HG02884 (cell line): Measurements from ENCODE around the gene CEND1.

ENCODE experiments used
- ATAC-seq: cut with Tn5 transposase; IDR thresholded peaks from one replicate; pipeline ENCODE4 v1.9.1; 2021; ENCODE audit warnings: mild to moderate bottlenecking, moderate library complexity; ENCODE audit not compliant: unreplicated experiment

The CEND1 gene

DNA sequence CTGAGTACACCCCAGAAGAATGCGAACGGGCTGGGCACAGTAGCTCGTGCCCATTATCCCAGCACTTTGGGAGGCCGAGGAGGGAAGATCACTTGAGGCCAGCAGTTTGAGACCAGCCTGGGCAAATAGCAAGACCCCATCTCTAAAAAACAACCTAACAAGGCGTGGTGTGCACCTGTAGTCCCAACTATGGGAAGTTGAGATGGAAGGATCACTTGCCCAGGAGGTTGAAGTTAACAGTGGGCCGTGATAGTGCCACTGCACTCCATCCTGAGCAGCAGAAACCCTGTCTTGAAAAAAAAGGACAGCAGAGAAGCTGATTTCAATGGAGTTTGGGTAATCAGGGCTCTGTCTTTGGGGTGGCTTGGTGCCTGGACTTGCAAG is 23.2 kb upstream of the CEND1 start:
- ATAC-seq: no peak

DNA sequence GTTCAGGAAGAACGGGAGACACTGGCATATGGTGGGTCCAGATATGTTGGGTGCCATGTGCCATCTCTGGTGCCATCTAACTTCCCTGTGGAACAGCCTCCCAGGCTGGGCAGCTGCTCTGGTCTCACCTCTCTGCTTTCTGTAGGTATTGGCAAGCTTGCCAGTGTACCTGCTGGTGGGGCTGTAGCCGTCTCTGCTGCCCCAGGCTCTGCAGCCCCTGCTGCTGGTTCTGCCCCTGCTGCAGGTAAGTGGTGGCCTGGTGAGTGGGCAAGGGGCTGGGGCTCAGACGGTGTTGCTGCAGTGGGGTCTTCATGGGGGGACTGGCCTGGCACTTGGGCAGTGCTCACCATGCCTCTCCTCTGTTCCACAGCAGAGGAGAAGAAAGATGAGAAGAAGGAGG is 22.5 kb upstream of the CEND1 start:
- ATAC-seq: no peak

DNA sequence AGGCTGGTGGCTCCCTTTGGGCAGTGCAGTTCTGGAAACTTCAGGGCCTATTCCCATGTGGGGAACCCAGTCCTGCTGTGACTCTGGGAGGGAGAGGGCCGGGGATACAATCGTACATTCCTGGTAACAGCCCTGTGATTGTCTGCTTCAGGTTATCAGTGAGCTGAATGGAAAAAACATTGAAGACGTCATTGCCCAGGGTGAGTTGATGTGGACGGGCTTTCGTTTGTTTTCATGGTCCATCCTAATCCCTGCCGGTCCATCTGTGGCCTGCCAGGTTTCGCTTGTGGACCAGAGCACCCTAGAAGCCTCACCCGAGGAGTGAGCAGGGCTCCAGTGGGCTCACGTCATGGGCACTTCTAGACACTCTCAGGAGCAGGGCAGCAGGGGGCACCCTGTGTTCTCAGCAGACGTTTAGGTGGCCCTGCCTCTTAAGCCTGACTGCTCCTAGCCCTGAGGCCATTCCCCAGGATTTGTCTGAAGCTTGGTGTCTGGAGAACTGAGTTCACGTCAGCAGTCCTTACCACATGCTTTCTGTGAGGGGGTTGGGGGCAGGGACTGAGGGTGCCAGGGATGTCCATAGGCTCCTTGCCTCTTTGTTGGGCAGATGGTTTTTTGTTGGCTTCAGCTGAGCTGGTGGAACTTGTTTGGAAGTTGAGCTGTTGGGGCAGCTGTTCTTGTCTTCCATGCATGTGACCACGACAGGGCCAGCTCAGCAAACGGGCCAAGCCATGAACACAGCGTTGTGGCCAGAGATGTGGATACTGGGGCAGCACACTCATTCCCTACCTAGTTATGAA is 21.8 kb upstream of the CEND1 start:
- no peak for ATAC-seq

DNA sequence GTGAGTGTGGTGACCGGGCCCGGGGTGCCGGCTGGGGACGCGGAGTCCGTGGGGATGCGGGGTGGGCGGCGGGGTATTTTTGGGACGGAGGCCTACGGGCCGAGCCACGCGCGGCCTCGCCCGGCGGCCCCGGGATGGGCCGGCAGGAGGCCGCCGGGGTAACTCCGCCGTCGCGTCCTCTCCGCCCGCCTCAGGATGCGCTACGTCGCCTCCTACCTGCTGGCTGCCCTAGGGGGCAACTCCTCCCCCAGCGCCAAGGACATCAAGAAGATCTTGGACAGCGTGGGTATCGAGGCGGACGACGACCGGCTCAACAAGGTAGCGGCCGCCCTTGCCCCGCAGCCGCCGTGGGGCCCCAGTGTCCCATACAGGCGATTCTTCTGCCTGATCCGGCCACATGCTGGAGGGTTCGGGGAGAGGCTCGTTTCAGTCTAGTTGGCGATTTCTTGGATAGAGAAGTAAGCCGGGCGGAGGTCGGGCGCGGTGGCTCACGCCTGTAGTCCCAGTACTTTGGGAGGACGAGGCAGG is 20.2 kb upstream of the CEND1 start:
- ATAC-seq: peak; percentile 8

DNA sequence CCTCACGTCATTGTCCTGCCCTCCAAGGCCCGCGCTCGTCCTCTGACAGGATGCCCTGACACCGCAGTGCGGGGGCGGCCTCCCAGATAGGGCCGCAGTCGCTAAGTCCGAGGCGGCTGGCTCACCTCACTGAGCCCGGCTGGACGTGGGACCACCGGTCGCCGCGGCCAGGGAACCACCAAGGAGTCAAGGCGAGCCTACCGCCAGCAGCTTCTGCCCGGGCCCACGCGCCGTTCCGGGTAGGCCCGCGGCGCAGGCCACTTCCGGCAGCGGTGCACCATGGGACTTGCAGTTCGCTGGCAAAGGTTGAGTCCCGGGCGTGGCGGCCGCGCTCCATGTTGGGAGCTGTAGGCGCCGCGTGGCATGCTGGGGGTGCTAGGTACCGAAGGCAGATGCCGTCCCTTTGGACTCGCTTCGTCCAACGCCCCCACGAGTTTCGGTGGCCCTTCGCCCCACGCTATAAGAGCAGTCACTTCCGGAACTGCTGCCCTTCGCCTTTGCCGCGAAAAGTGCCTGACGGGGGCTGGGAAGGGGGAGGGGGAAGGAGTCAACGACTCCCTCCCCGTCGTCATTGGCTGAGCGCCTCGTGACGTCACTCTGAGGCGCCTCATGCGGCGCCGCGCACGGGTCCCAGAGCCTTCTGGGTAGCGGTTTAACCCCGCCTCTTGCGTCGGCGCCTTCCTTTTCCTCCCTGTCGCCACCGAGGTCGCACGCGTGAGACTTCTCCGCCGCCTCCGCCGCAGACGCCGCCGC is 19.6 kb upstream of the CEND1 start, which contains the start of gene RPLP2:
RPLP2 (plus strand) TSS at position 681 of the 753 bp plus-strand sequence. CDS start 268 bp downstream, outside the sequence.
- ATAC-seq: peak; percentile 59

DNA sequence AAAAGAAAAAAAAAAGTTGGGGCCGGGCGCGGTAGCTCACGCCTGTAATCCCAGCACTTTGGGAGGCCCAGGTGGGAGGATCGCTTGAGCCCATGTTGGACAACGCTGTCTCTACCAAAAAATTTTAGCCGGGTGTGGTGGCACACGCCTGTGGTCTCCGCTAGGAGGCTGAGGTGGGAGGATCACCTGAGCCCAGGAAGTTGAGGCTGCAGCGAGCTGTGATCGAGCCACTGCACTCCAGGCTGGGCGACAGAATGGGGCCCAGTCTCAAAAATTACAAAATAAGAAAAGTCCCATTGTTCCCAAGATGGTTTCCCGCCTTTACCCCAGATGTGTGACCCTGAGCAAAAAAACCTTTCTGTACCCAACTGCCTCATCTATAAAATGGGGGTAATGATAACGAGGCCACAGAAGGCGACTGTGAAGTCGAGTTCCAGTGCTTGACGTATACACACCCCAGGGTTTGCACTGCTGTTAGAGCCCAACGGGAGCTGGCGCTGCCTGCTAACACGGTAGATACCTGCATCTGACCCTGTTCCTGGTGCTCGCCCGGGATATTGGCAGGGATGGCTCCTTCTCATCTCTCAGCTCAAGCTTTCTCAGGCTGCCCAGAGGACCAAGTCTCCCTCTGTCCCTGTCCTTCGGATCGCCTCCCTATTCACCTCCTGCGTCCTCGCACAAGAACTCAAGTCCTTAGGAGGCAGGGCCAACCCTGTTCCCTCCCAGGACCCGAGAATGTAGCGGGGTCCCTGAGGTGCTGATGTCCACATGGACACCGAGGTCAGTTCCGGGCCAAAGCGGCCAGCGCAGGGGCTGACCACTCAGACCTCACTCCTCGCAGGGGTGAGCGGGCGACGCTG is 18.8 kb upstream of the CEND1 start:
- ATAC-seq: no peak

DNA sequence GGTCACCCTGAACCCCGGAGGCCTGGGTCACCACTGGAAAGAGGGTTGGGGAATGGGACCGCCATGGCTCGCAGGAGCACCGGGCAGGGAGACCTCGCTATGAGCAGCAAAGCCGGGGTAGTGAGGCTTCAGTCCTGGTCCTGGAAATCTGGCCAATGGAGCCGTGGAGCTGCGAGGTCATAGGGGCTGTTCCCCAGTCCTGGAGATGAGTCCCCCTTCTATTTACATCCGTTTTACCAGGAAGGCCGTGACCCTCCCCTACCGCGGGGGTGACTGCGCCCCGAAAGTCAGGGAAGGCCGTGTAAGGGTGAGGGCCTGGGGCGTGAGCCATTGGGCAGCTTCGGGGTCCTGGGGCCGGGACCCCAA is 14.7 kb upstream of the CEND1 start:
- ATAC-seq: no peak

DNA sequence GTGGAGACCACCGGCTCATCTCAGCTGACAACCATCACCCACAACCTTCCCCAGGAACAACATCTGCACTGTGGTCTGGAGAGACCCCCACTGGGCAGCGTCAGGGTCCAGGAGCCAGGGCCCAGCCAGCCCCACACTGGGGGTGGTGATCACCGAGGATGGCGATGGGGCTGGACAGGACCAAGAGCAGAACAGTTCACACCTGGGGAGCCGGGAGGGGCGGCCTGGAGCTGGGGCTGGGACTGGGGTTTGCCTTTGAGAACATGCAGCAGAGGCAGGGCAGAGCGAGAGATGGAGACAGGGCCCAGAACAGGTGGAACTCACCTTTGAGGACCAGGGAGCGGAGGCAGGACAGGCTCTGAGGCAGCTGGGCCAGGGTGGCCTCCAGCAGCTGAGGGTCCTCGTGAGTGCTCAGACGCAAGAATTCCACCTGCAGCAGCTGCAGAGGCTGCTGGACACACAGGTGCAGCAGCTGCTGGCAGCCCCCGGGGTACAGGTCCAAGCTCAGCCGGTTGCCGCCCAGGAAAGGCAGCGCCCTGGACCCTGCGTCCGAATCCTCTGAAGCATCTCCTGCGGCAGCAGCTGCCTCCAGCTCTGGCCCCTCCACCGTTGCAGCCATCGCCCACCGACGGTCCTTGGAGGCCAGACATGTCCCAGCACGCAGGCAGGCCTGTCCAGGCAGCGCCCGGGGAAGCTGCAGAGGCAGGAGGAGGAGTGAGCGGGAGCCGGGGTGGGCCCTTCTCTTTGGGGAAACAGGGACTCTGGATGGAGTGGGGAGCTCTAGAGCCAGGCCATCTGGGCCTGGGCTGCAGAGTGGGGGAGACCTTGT is 14.1 kb upstream of the CEND1 start:
- ATAC-seq: no peak

DNA sequence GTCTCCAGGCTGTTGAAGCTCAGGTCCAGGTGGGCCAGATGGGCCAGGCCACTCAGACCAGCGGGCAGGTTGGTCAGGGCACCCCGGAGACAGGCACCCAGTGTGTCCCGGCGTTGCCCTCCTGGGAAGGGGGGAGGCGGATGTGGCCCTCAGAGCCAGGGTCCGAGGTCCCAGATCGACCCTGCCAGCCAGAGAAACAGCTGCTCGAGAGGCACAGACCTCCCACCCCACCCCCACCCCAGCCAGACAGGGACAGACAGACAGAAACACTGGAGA is 13.5 kb upstream of the CEND1 start:
- ATAC-seq: no peak

DNA sequence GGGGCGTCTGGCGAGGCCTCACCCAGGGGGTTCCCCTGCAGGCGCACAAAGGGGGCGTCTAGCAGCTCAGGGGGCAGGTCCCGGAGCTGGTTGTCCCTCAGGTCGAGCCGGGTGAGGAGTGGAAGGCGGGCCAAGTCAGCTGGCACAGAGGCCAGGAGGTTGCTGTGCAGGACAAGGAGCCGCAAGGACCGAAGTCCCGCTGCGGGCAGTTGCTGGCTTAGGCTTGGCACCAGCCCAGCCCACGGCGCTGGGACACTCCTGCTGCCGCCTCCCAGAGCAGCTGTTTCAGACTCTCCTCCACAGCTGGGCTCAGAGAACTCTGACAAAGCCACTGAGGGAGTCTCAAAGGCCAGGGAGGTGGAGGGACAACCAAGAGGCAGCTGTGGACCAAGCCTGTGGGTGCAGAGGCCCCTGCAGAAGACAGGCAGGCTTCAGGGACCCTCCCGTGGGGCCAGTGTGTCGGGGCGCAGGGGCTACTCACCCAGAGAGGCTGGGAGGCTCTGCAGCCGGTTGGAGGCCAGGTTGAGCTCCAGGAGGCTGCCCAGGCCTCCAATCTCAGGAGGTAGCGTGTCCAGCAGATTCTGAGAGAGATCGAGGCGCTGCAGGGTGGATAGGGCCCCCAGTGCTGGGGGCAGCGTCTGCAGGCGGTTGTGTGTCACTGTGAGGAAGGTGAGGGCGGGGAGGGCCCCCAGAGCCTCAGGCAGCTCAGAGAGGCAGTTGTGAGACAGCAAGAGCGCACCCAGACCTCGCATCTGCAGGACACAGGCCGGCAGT is 13.0 kb upstream of the CEND1 start:
- ATAC-seq: no peak

DNA sequence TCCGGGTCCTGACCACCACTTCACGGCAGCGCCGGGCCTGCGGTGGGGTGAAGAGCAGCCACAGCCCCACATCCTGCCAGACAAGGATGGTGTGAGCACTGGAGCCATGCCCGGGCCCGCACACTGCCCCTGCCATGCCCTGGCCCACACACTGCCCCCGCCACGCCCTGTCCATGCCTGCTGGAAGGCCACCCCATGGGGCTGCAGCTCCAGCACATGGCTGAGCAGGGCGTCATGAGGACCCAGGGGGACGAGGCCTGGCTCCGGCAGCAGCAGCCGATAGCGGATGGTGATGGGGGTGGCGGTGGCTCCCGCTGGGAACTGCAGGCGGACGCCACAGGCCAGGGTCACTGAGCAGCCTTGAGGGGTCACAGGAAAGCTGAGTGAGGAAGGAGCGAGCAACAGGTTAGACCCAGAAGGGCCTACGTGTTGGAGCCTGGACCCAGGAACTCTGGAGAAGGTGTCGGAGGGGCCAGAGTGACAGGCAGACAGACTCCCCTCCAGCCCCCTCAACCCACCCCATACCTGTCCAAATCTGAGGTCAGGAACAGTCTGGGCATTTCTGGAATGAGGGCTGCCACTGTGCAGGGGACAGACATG is 12.2 kb upstream of the CEND1 start:
- no peak for ATAC-seq

DNA sequence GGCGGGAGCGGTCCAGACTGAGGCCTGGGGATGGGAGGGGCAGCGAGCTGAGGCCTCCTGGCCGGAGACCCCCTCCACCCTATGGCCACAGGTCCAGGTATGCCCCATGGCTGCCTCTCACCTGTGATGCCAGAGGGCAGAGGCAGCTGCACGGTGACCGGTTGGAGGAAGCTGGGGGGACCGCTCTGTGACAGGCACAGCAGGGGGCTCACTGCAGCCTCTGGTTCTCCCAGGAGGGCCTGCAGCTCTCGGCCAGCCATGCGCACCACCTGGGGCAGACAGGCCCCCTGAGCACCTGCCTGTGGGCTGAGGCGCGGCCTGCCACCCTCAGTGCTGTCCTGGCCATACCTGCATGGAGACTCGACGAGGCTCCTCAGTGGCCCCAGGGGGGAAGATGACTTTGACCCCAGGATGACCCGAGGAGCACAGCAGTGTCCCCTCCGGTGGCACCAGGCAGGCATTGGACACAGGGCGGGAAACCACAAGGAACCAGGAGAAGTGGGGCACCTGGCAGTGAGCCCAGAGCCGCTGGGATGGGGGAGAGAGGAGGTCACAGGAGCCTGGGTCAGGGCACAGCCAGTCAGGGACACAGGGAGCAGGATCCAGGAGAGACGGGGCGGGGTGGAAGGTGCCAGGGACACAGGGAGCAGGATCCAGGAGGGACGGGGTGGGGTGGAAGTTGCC is 11.3 kb upstream of the CEND1 start:
- ATAC-seq: no peak

DNA sequence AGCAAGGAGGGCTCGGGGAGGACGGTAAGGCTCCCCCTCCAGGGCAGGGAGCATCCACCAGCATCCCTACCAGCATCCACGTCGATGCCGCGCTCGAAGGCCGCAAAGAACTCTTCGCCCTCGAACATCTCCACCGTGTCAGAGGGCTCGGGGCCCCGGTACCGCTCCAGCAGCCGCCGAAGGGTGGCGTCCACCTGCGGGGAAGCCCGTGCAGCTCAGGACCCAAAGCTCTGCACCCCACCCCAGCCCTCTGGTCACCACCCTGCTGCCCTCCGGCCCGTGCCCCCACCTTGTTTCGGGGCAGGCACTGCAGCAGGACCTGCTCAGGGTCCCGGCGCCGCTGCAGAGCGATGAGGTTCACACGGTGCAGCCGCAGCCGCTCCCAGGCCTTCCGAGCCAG is 10.6 kb upstream of the CEND1 start:
- no peak for ATAC-seq

DNA sequence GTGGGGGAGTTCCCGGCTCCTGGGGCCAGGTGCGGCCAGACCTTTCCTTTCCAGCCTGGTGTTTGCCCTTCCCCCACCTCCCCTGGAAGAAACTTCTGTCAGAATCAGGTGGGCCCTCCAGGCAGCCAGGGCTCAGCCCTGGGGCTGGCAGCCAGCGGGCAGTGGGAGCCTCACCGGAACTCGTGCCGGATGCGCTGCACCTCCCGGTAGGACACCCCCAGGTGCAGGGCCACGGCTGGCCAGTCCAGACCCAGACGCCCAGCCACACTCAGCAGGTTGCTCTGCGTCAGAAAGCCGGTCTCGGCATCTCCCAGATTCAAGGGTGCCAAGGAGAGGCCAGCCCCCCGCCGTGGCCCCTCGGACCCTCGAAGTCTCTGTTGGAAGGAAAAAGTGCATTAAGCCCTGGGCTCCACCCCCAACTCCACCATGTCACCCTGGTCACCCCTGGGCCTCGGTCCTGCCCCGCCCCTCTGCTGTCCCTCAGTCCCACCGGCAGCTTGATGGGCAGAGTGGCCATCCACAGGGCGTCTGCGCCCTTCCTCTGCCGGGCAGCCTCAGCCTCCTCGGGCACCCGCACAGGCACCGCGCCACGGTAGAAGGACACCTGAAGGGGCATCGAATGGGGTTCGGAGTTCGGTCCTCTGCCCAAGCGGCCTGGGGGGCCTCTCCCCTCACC is 9.9 kb upstream of the CEND1 start:
- no peak for ATAC-seq

DNA sequence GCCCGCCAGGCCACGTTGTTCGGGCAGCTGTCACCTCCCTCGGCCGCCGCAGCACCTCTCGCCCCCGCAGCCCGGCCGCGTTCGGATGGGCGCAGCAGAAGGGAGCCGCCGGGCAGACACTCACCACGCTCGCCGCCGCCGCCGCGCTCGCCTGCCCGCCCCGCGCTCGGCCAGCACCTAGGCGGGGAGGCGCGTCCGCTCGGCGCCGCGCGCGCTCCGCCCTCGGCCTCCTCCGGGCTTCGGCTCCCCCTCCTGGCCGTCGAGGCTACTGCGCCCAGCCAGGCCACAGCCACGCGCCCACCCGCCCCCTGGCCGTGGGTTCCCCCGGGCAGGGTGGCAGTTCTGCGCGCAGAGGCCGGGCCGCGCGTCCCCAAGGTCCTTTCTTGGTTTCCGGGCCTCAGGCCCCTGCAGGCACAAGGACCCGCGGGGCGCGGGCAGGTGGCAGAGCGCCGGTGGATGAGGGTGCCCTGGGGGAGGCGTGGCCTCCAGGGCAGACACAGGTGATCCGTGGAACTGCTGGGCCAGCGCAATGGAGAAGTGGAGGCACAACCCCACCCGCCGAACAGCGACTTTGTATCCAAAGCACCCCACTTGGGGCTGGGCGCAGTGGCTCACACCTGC is 8.3 kb upstream of the CEND1 start, which contains the start of gene SLC25A22:
SLC25A22 (minus strand) TSS at position 189 of the 621 bp plus-strand sequence. CDS start 3,275 bp downstream, outside the sequence.
- ATAC-seq: peak; percentile 59

DNA sequence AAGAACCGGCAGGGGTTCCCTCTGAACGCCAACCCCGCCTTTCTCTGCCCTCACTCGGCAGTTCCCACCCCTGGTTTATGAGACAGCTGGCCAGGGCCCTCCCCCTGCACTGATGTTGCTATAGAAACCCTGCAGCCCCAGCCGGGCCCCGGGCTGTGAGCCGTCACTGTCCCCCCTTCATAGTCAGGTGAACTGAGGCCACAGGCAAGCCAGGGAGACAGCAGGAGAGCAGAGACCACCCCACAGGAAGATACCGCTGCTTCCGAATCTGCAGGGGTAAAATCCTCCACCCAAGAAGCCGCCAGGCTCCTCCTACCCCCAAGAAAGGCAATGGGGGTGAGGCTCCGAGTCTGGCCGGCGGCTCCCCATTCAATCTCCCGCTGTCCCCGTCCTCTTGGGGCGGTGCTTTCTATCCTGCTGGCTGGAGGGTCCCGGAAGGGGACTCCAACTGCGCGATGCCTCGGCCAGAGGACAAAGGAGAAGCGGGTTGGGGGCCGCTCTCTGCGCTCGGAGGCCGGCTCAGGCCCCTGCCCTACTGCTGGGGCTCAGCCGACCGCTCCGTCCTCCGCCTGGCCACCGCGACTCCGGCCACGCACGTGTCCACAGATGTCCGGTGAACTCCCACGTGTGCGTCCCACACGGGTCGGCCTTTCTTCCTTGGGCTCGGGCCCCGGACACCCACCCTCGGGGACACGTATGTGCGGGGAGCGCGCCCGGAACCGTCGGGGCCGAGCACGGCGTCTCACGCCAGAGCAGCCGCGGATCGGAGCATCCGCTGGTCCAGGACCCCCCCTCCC is 7.6 kb upstream of the CEND1 start:
- ATAC-seq: peak; percentile 36
